ENCODE results near the gene ABTB2.

- TF ChIP-seq ZNF384 (IDR thresholded peaks at IDR 0.05) (no peak), TARDBP (IDR thresholded peaks at IDR 0.05) (no peak), SUZ12 (IDR thresholded peaks at IDR 0.05) (no peak)
Measured at GRCh38 chr11:34344768-34345539, 12.9 kb downstream of the ABTB2 start.

All from HEK293T (cell line).